ENCODE results near the gene KCNJ9.

Gene KCNJ9

DNA sequence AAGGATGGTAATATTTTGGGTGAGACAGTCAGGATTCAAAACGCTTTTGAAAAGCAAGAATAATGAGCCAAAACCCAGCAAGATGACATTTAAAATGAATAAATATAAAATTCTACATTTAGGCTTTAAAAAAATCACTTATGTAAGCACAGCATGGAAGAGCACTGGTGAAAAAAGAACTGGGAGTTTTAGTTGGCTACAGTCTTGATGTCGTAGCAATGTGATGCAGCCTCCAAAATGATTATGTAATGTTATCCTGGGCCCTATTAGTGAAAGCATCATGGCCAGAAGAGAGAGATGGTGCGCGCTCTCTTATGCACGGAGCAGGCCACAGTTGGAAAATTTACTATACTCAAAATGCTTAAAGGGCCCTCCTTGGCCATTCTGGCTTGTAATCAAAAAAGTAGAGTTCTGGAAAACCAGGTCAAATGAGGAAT is 5.1 kb downstream of the KCNJ9 start:
- DNase-seq = peak in 3 of 56 donors; percentile 19 to 36 (median 28)

DNA sequence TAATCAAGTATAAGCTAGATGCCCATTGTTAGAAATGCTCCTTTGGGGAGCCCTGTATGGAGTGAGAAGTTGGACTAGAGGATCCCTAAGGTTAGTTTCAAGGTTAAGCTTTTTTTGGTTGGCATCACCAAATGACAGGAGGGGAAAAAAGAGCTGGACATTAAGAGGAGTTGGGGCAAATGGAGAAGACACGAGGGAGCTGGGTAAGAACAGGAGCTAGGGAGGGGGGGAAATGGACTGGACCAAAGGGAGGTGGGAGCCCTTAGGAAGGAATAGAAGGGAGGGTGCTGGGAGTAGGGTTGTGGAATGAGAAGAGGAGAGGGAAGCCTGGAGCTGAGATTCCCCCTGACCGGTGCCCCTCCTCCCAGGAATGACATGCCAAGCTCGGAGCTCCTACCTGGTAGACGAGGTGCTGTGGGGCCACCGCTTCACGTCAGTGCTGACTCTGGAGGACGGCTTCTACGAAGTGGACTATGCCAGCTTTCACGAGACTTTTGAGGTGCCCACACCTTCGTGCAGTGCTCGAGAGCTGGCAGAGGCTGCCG is 5.9 kb downstream of the KCNJ9 start:
- no peak for DNase-seq

DNA sequence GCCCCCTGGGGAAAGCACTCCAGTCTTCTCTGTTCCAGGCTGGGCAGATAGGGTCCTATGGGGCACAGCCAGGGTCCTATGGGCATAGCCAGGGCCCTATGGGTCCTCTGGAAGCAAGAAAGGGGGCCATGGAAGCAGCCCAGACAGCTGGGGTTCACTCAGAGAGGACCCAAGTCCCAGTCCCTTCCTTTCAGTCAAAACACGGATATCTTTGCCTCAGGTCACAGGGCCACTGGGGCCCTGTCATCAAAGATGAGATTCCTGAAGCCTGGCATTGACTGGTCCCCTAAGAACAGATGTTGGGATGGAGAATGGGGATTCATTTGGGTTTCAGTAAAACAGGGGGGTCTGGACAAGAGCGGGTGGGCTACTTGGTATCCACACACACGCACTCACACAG is 8.5 kb downstream of the KCNJ9 start:
- DNase-seq = no peak

DNA sequence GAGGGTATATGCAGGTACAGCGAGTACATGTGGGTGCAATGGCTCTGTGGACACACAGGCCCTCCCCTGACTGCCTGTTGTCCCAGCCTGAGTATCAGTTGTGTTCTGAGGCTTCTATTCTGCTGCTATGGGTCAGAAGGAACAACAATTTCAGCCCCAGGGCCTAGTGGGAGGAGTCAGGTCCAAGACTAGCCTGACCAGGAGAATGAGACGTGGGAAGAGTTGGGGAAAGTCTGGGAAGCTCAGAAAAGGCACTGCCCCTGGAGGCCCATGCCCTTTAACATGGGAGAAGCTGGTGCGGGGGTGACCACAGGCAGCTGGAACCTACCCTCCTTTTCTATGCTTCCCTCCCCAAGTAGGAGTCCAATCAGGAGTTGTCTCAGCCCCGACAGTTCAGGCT is 9.4 kb downstream of the KCNJ9 start:
- DNase-seq = no peak

DNA sequence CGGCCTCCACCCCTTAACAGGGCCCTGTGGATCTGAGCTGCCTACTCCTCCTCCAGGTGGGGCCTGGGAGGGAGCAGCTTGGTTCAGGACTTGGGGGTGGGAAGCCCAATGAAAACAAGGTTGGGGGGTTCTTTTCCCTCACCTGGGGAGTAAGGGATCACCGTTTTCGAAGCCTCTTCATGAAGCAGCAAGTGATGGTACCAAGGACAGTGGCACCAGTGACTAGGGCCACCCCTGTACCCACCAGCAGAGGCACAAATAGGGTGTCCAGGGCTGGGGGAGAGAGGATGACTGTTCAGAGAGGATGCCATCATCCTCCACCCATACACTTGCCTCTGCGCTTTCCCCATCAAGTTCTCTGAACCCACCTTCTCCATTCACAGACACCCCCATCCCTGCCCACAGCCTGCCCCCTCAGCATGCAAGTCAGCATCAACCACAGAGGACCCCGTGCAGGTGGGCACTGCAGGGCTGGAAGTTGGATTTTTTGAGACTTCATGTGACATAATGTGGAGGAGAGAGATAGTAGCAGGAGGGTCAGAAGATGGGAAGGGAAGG is 10.4 kb downstream of the KCNJ9 start:
- no peak for DNase-seq

DNA sequence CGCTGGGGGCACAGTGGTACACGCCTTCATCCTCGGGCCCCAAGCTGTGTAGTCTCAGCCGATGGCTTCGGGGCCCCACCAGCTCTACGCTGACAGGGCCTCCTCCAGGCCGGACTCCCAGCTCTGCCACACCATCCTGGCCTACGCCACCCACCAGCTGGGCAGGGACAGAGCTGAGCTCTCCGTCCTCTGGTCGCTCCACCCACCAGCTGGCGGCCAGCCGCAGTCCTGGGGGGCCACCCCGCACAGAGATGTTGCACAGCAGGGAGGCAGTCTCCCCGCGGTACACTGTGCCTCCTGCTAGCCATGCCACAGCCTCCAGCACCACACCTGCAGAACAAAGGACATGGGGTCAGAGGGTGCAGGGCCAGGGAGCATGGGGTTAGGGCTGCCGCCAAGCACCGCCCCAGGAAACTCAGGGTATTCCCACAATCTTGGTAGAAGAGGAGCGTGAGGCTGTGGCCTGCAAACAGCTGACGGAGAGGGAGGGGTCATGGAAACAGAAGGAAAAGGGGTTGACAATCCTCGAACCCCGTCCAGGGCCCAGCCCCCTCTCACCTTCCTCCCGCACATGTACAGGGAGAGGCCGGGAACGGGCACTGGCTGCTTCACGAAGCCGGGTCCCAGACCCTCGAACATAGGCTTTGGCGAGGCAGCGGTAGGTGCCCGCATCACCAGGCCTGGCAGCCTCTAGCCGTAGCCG is 11.2 kb downstream of the KCNJ9 start:
- DNase-seq = peak in 32 of 56 donors; percentile 24 to 80 (median 45)

DNA sequence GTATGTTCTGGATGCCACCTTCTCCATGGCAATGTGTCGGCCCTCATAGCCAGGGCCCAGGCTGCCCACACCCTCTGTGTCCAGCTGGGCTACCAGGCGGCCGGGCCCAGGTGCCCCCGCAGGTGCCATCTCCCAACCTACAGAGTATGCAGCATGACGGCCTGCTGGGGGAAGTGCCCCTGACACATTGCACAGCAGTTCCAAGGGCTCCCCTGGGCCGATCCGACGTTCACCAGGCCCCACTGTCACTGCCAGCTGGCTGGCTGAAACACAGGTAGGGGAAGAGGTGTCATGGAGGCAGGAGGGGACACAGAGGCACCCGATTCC is 11.7 kb downstream of the KCNJ9 start:
- DNase-seq = peak in 1 of 56 donors; percentile 24

DNA sequence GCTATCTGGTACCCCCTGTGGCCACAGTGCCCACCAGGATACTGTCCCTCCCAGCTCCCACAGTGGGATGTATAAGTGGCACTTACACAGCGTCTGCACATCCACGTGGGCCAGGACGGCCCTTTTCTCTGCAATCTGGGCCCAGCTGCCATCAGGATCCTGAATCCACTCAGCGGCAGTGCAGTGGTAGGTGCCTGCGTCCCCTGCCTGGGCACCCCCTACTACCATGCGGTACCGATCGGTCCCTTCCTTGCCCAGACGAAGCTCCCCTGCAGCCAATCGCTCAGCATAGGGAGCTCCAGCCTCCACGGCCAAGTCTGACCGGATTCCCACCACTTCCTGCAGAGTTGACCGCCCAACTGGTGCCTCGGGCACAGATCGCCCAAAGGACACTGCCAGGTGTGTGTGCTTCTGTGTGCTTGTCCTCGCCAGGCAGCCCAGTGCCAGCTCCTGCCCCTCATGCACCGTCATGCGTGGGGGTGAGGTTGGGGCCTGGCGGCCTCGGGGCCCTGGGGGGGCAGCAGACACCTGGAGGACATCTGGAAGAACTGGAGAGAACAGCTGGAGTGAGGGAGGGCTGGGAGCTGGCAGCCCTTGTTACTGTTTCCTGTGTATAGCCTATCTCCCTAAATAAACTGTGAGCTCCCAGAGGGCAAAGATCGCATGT is 12.4 kb downstream of the KCNJ9 start:
- DNase-seq = peak in 2 of 56 donors; percentile 11 to 20

DNA sequence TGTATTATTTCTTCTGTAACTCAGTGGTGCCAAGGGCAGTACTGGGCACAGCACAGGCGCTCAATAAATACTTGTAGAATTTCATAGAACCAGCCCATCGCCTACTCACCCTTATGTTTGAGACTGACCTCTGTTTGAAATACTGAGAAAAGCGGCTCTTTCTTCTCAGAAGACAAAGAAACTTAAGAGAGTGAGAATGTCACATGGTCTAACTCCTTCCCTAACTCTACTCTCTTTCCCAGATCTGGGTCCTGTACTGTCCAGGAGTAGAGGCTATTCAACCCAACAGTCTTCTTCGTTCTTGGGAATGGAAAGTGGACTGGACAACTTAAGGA is 12.9 kb downstream of the KCNJ9 start:
- DNase-seq = no peak

DNA sequence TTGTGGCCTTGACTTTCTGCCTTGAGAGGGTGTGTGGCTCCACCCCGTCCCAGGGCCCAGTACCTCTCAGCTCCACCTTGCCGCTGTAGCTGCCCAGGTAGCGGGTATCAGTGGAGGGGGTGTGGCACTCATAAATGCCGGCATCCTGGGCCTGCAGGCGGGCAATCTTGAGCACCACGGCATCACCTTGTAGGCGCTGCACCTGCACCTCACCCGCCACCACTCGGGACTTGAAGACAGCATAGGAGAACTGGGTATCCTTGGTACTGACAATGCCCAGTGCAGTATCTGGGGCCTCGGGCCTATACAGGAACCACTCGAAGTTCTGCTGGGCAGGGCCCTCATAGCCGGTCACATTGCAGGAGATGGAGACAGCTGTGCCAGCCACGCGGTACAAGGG is 13.5 kb downstream of the KCNJ9 start:
- DNase-seq = no peak

DNA sequence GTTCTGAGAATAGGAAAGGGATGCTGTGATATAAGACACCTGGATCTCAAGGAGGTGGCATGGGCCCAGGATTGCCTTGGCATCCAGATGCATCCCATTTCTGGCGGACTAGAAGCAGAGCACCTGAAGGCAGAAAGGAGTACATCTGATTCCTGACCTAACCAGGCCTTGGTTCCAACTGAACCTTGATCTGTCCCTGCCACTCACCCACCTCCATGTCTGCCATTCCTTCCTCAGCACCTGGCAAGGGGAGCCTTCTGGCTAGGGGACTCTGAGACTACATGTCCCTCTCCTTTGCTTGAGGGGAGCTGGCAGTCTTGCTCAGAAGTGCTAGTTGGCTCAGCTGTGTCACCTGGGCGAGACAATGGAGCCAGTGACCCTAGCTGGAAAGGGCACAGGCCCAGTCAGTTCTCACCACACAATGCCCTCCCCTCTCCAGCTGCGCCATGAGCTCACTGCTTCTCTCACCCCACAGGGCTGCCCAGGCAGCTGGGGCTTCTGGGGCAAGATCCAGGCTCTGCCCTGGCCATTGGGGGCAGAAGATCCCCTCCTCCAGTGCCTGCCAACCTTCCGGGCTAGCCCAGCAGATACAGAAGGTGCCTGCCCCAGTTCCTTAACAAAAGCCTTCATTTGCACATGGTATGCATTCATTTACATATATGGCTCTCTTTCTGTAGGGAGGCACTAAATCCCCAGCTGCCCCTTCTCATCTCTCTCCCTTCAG is 14.2 kb downstream of the KCNJ9 start:
- DNase-seq = peak in 53 of 56 donors; percentile 14 to 94 (median 79)

DNA sequence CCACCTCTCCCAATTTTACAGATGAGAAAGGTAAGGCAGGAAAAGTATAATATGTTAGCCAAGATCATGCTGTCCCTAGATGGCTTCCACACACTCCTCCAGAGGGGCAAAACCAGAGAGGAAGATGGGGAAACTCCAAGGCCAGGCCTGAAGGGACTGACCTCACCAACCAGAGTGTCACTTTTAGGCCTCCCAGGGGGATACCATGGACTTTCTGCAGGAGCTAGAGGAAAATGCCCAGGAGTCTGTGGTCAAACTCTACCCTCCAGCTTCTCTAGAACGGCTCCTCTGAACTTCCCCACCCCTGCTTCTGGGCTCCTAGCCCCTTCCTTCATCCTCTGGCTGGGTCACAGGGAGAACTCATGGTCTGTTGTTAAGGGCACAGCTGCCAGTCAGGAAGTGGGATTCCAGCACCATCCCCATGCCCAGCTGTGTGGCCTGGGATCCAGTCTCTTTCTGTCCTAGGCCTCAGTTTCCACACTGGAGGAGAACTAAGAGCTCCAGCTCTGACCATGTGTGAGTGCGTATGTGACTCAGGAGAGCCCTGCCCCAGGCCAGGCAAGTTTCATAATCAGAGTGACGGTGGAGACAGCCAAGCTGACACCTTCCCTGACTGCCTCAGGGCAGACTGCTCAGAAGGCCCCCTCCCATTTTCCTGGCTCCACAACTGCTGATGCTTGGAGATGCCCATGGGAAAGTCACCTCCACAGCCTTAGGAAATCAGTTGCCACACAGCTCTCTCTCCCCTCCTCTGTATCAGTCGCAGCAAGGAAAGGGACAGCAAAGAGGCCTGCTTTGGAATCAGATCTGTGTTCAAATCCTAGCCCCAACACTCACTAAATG is 15.2 kb downstream of the KCNJ9 start:
- peak in 8 of 56 donors; percentile 26 to 49 (median 36) for DNase-seq

DNA sequence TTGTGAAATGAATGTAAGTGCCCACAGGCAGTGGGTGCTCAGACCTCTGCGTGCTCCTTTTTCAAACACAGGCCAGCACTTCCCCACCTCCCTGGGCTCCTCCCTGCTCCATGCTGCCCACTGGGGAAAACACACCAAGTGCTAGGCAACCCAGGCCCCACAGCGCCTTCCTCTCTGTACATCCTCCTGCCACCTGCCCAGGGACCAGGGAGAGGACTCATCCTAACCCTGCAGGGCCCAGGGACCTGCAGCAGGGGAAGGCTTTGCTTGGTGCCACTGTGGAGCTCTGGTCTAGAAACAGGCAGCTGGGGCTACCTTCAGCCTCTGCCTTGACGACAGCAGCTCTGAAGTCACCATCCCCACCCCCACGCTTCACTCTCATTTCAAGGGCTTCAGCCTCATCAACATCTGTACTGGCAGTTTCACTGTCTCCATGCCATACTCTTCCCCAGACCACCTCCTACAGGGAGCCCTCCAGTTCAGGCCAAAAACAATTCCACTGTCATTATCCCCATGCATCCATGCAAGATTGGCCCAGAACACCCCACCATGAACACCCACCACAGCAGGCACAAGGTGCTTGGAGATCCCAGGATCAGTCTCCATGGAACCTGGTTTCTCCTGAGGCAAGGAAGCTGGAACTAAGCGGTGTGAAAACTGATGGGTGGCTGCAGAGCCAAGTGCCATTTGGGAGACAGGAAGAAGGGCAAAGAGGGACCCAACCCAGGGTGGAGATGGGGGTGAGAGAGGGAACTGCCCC is 16.0 kb downstream of the KCNJ9 start:
- DNase-seq = peak in 16 of 56 donors; percentile 33 to 73 (median 54)

DNA sequence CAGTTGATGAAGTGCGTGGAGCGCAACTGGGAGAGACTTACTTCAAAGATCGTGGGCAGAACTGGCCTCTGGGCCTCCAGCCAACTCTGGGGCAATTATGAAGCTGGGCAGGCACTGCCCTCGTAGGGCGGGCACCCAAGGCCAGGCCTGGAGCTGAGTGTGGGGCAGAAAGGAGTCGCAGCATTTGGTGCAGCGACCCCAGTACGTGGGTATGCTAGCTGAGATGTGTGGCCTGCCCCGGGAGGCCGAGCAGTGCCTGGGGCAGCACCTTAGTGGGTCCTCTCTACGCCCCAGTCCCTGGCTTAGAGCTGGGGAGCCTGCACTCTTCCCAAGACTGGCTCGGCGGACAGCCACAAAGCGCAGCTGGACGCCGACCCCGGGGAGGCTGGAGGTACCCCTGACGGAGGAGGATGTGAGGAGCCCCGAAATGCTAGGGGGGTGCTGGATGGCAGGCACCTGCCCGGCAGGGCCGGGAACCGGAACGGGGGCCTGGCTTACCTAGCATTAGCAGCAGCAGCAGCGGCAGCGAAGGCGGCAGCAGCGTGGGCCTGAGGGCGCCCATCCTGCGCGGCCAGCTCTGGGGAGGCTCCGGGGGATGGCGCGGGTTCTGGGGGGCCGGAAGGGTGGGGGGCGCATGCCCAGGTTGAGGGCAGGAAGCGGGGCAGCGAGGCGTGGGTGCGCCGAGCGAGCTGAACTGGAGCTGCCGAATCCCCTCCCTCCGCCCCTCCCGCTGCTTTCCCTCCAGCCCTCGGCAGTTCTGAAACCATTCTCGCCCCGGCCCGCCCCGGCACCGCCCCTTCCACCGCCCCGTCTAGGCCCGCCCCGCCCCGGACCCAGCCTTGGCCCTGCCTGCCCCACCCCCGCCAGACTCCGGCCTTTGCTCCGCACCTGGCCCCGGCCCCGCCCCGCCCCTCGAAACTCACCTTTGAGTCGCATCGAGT is 16.8 kb downstream of the KCNJ9 start, which contains the start of gene IGSF8:
TSS of gene IGSF8 (minus strand) at position 709 of the 941 bp plus-strand sequence. CDS start at position 562, 147 bp downstream.
- peak in 54 of 56 donors; percentile 72 to 98 (median 94) for DNase-seq

DNA sequence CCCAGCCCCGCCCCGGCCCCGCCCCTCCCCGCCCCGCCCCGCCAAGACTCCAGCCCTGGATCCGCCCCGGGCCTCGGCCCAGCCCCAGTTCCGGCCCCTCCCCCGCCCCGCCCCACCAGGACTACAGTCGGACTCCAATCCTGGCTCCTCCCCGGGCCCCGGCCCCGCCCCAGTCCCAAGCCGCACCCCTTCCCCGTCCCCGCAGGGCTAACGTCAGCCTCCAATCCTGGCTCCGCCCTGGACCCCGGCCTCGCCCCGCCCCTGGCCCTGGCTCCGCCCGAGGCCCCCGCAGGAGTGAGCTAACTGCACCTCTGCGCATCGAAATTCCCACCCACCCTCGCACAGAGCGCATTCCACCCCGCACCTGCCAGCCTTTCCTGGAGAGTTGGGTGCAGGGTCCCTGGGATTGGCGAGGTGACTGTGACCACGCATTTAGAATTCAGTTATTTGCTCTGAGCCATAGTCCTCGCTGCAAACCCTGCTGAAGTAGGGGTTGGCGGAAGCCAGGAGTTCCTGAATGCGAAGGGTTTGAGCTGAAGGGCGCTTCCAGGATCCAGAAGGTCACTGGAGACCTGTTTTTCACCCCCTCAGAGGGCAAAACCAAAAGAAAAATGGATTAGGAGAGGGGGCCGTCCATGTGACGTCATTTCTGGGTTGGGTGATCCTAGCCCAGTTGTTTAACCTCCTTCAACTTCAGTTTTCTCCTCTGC is 17.7 kb downstream of the KCNJ9 start:
- peak; percentile 86 to 100 (median 97) for DNase-seq

DNA sequence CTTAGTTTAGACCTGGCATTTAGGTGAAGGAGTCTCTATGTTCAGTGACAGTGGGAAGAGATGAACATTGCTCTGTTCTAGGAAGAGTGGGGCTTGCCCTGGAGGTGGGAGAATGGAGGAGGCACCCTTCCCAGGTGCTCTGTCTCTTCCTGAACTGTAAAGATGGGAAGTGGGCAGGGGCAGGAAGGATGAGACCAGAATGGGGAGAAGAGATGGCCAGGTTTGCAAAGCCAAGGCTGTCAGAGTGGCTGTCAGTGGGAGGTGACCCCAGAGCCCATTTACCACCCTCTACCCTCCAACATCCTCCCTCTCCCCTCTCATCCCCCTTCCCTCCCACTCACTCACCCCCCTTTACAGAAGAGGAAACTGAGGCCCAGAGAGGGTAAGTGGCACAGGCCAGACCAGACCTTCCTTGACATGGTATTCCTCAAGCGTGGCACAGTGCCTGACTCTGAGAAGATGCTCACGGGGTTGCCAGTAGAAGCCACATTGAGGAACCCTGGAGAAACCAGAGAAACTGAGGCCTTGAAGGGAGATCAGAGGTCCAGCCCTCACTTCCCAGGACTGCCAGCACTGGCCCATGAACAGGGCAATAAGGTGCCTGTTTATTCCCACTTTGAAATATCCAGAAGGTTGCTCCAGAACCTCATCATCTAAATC is 18.5 kb downstream of the KCNJ9 start:
- no peak for DNase-seq

DNA sequence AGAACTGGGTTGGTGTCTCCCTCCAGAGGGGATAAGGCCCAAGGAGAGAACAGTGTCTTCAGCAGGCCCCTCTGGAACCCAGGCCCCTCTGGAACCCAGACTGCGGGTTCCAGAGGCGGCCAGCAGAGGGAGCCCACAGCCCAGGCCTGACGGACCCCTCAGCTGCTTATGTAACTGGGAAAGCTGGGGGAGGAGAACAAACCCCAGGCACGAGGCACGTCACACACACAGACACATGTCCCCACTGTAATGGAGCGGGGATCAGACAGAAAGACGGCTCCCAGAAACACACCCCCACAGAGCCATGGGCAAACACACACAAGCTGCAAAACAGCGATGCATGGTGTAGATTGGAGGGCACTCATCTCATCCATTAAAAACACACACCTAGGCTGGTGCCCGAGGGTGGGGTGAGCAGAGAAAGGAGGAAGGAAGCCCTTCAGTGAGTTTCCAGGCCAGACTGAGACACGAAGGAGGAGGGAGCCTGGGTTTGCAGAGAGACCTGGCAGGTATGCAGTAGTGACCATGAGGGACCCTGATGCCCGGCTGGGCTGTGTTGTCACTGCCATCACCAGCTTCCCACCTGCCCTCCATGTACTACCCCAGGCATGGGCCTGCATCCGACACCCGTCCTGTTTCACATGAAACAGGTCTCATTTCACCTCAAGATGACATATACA is 19.8 kb downstream of the KCNJ9 start:
- peak; percentile 14 to 95 (median 84) for DNase-seq

Measured in nucleus accumbens (tissue), 56 donors.